ENCODE results near the gene FAM228A. TPM values are rescaled to one million over a fixed set of nuclear protein-coding genes. Genes with fewer than 3 reads are reported as not detected.
"Not testable (repeated sequence)": the region's sequence is repeated elsewhere in the genome, so short reads cannot be mapped to it uniquely, and the experiment has no call there.

FAM228A gene
- total RNA-seq, 8 experiments from 2014 or later, result 0.15 to 1.6 (median 0.98) TPM; not detected in 1

DNA sequence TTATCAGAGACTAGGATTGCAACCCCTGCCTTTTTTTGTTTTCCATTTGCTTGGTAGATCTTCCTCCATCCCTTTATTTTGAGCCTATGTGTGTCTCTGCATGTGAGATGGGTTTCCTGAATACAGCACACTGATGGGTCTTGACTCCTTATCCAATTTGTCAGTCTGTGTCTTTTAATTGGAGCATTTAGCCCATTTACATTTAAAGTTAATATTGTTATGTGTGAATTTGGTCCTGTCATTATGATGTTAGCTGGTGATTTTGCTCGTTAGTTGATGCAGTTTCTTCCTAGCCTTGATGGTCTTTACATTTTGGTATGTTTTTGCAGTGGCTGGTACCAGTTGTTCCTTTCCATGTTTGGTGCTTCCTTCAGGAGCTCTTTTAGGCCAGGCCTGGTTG lies 22.4 kb downstream of the FAM228A start:
- H3K4me1 ChIP-seq (replicated peaks in 1 of 2); ATAC-seq (replicated peaks in 6 of 8); H3K4me3 ChIP-seq; H3K27ac ChIP-seq: not testable (repeated sequence)
- in situ Hi-C loops (cut with MboI; ENCODE audit: low pct_unique_long_range_greater_than_20kb in 2 of 9, low sequenced_read_pairs in 9 of 9, unreplicated experiment in 9 of 9), result loop anchor here in 1 of 9 experiments (25.0 kb wide), 1 partner anchor 110 kb away; the partner anchor contains the start of genes SF3B6 and TP53I3
- 83% methylated on average over 1 of the region's 1 CpG; no CpG with 5 or more reads in 9 of the 10 experiments for WGBS, 10 experiments

- in situ Hi-C loops (cut with MboI; ENCODE audit: low pct_unique_long_range_greater_than_20kb in 2 of 9, low sequenced_read_pairs in 9 of 9, unreplicated experiment in 9 of 9), result loop anchor here in 1 of 9 experiments (25.0 kb wide), 1 partner anchor 113 kb away; the partner anchor contains the start of genes SF3B6 and TP53I3
- no peak overlapping the region for H3K27ac ChIP-seq
- no peak for ATAC-seq (replicated peaks in 6 of 8)
- 53 to 100% (median 84%) methylated on average over 2 to 10 of the region's 12 CpGs; no CpG with 5 or more reads in 2 of the 10 experiments for WGBS, 10 experiments
- H3K4me1 ChIP-seq (replicated peaks in 1 of 2), result no peaks in the 10 kb centered on the region
- H3K4me3 ChIP-seq, result no peak overlapping the region
Measured at GRCh38 chr2:24199968-24200590, 25.2 kb downstream of the FAM228A start.

DNA sequence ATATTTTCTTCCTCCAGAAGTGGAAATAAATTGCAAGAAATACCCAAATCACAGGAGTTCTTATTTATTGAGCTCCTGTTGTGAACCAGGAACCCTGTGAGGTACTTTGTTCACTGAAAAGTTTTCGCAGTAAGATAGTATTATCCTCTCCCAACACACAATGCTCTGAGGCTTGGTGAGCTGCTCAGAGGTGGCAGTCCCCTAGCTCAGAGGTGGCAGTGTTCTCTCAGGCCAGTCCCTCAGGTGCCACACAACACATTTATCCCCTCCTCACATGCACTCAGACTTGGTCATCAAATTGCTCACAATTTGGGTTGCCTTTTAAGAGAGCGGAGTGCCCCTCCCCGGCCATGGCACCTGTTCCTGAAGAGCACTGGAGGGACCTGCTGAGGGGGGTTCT lies 25.9 kb downstream of the FAM228A start:
- in situ Hi-C loops (cut with MboI; ENCODE audit: low pct_unique_long_range_greater_than_20kb in 2 of 9, low sequenced_read_pairs in 9 of 9, unreplicated experiment in 9 of 9), result no loop called here
- no peak for ATAC-seq (replicated peaks in 6 of 8)
- Histone ChIP-seq H3K4me1 (replicated peaks in 1 of 2) (no peaks in the 10 kb centered on the region), H3K4me3 (no peak overlapping the region), H3K27ac (no peak overlapping the region)
- 80 to 100% (median 100%) methylated on average over 1 of the region's 3 CpGs; no CpG with 5 or more reads in 7 of the 10 experiments for WGBS, 10 experiments

DNA sequence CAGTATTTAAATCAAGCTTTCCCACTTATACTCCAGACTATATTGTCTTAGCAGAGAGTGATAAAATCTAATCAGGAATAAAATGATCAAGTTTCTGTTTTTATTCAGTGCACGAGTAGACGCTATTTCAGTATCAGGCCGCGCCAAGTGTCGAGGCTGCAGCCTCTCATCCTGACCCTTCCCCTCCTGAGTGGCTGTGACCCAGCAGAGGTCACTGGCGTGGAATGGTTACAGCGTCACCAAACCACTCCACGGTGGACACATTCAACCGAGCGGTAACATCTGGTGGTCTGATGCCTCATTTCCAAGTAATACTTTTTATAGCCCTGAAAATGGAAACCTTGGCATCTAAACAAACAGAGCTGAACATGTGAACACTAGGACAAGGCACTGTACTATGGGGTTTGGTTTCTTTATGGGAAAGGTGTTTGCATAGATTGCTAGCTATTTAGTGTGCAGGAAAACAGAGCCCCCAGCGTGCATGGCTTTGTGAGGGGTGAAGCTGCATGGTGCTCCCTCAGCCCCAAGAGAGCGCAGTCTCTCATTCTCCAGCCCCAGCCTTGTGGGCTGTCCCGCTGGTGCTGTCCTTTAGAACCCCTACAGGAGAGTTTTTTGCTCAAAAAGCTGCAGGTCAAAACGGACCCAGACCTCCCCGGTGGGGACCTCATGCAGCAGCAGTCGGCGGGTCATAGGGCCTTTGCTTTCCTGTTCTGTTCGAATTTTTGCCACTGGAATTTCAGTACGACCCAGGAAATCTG lies 28.4 kb downstream of the FAM228A start:
- H3K4me1 ChIP-seq (replicated peaks in 1 of 2), result no peaks in the 10 kb centered on the region
- H3K4me3 ChIP-seq, result no peak overlapping the region
- in situ Hi-C loops (cut with MboI; ENCODE audit: low pct_unique_long_range_greater_than_20kb in 2 of 9, low sequenced_read_pairs in 9 of 9, unreplicated experiment in 9 of 9), result no loop called here
- 58 to 91% (median 83%) methylated on average over 3 to 16 of the region's 19 CpGs; no CpG with 5 or more reads in 1 of the 10 experiments for WGBS, 10 experiments
- H3K27ac ChIP-seq, result no peak overlapping the region
- ATAC-seq (replicated peaks in 6 of 8), result peak in 1 of 8 experiments; percentile 13

- in situ Hi-C loops (cut with MboI; ENCODE audit: low pct_unique_long_range_greater_than_20kb in 2 of 9, low sequenced_read_pairs in 9 of 9, unreplicated experiment in 9 of 9), result no loop called here
- no peak overlapping the region for H3K27ac ChIP-seq
Measured at GRCh38 chr2:24203787-24204150, 28.9 kb downstream of the FAM228A start.

DNA sequence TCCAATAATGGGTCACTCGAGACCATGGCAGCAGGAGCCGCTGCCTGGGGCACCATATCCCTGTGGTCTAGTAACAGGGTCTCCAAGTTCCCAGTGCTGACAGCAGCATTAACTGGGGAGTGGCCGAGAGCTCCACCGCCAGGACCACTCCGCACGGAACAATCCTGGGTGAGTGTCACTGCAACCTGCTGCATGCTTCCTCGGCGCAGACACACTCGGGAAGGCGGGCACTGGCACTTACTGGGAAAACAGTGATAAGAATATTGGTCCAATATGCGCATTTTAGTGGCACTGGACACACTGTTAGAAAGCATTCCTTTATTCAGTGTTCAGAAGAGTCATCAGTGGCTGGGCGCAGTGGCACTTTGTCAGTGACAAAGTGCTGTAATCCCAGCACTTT lies 29.7 kb downstream of the FAM228A start:
- H3K4me1 ChIP-seq (replicated peaks in 1 of 2), result no peaks in the 10 kb centered on the region
- 60 to 100% (median 95%) methylated on average over 1 to 6 of the region's 12 CpGs; no CpG with 5 or more reads in 5 of the 10 experiments for WGBS, 10 experiments
- in situ Hi-C loops (cut with MboI; ENCODE audit: low pct_unique_long_range_greater_than_20kb in 2 of 9, low sequenced_read_pairs in 9 of 9, unreplicated experiment in 9 of 9), result no loop called here
- no peak for ATAC-seq (replicated peaks in 6 of 8)
- no peak overlapping the region for H3K4me3 ChIP-seq
- H3K27ac ChIP-seq, result no peak overlapping the region

More at GRCh38 chr2:24203787-24204150, 28.9 kb downstream of the FAM228A start:
- Histone ChIP-seq H3K4me1 (replicated peaks in 1 of 2) (no peaks in the 10 kb centered on the region), H3K4me3 (no peak overlapping the region)
- ATAC-seq (replicated peaks in 6 of 8), result no peak
- WGBS, 10 experiments, result 80 to 100% (median 96%) methylated on average over 1 to 3 of the region's 5 CpGs; no CpG with 5 or more reads in 4 of the 10 experiments

GRCh38 chr2:24205131-24205530 lies 30.3 kb downstream of the FAM228A start:
- WGBS, 10 experiments, result 20 to 90% (median 80%) methylated on average over 1 to 3 of the region's 4 CpGs; no CpG with 5 or more reads in 5 of the 10 experiments
- in situ Hi-C loops (cut with MboI; ENCODE audit: low pct_unique_long_range_greater_than_20kb in 2 of 9, low sequenced_read_pairs in 9 of 9, unreplicated experiment in 9 of 9), result no loop called here

DNA sequence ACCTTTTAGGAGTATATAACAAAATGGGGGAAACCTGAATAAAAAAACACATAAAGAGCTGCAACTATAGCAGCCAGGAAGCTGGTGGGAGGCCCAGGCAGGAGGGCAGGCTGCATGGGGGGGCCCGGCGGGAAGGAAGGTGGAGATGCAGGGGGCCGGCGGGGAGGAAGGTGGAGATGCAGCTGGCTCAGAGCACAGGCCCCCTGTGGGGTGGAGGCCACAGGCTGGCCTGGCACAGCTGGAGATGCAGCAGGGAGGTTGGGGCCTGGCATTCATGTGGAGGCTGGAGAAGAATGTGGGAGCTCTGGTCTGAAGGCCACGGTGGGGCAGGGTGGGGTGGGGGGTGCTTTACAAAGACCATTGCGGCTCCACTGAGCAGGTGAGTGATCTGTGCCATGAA lies 31.4 kb downstream of the FAM228A start:
- no CpG with 5 or more reads among the region's 6 CpGs for WGBS, 10 experiments
- no peak for ATAC-seq (replicated peaks in 6 of 8)
- H3K27ac ChIP-seq, result no peak overlapping the region
- H3K4me3 ChIP-seq, result no peak overlapping the region
- in situ Hi-C loops (cut with MboI; ENCODE audit: low pct_unique_long_range_greater_than_20kb in 2 of 9, low sequenced_read_pairs in 9 of 9, unreplicated experiment in 9 of 9), result no loop called here
- H3K4me1 ChIP-seq (replicated peaks in 1 of 2), result no peaks in the 10 kb centered on the region

More at GRCh38 chr2:24205131-24205530, 30.3 kb downstream of the FAM228A start:
- Histone ChIP-seq H3K4me3 (no peak overlapping the region), H3K4me1 (replicated peaks in 1 of 2) (no peaks in the 10 kb centered on the region), H3K27ac (no peak overlapping the region)
- no peak for ATAC-seq (replicated peaks in 6 of 8)

GRCh38 chr2:24206714-24207113 lies 31.9 kb downstream of the FAM228A start:
- WGBS, 10 experiments, result 0 to 100% (median 80%) methylated on average over 1 to 6 of the region's 8 CpGs; no CpG with 5 or more reads in 3 of the 10 experiments
- Histone ChIP-seq H3K4me1 (replicated peaks in 1 of 2) (no peaks in the 10 kb centered on the region), H3K4me3 (no peak overlapping the region), H3K27ac (no peak overlapping the region)
- no peak for ATAC-seq (replicated peaks in 6 of 8)
- in situ Hi-C loops (cut with MboI; ENCODE audit: low pct_unique_long_range_greater_than_20kb in 2 of 9, low sequenced_read_pairs in 9 of 9, unreplicated experiment in 9 of 9), result no loop called here

DNA sequence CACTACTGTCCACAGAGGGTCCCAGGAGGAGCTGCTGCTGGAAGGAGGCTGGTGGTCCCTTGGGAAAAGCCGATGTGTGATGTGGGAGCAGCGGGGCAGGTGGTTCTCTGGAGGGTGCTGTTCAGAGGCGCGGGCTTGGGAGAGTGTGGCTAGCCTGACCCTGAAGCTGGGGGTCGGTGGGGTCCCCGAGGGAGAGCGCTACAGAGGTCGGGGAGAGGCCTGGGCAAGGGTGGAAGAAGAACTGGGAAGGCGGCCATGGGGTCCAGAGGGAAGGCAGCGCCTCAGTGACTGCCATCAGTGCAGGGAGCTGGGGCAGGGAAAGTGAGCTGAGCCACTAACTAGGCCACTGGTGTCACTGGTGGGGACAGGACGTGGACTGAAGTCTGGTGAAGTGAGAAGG lies 32.5 kb downstream of the FAM228A start:
- ATAC-seq (replicated peaks in 6 of 8), result no peak
- in situ Hi-C loops (cut with MboI; ENCODE audit: low pct_unique_long_range_greater_than_20kb in 2 of 9, low sequenced_read_pairs in 9 of 9, unreplicated experiment in 9 of 9), result no loop called here
- Histone ChIP-seq H3K4me3 (no peak overlapping the region), H3K4me1 (replicated peaks in 1 of 2) (no peaks in the 10 kb centered on the region), H3K27ac (no peak overlapping the region)
- WGBS, 10 experiments, result 83% methylated on average over 2 of the region's 11 CpGs; no CpG with 5 or more reads in 9 of the 10 experiments

- no peak overlapping the region for H3K4me3 ChIP-seq
Measured at GRCh38 chr2:24208490-24208889, 33.6 kb downstream of the FAM228A start.

DNA sequence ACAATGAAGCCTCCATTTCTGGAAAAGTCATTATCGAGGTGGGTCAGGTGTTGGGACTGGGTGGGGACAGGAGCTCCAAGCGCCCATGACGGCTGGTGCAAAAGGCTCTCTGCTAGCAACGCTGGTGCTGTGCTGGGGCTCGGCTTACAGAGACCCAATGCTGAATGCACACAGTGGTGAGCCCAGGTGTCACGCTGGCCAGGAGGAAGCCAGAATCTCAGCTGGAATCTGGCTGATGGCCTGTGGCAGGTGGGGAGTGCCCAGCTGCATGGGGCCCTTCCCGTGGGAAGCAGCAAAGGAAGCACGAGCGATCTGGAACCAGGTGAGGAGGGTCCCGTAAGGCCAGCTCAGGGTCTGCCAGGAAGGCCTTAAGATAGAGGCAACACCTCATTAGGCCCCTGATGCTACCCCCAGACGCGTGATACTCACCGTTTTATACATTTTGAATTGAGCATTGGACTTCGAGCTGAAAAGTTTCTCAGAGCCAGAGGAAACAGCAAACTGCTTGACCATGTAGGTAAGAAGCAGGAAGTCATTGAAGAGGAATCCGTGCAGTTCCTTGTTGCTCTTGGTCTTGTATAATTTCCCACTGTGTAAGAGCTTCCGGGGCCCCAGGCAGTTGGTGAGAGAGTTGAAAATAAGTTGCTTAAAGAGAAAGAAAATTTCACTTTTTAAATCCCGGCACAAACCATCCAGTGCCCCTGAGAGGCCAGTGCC lies 34.7 kb downstream of the FAM228A start:
- ATAC-seq (replicated peaks in 6 of 8), result no peak
- H3K4me1 ChIP-seq (replicated peaks in 1 of 2), result no peaks in the 10 kb centered on the region
- 17 to 95% (median 88%) methylated on average over 1 to 12 of the region's 17 CpGs; no CpG with 5 or more reads in 2 of the 10 experiments for WGBS, 10 experiments
- in situ Hi-C loops (cut with MboI; ENCODE audit: low pct_unique_long_range_greater_than_20kb in 2 of 9, low sequenced_read_pairs in 9 of 9, unreplicated experiment in 9 of 9), result no loop called here
- H3K4me3 ChIP-seq, result no peak overlapping the region
- no peak overlapping the region for H3K27ac ChIP-seq

More at GRCh38 chr2:24208490-24208889, 33.6 kb downstream of the FAM228A start:
- ATAC-seq (replicated peaks in 6 of 8), result no peak
- 76 to 100% (median 93%) methylated on average over 1 to 6 of the region's 16 CpGs; no CpG with 5 or more reads in 6 of the 10 experiments for WGBS, 10 experiments
- in situ Hi-C loops (cut with MboI; ENCODE audit: low pct_unique_long_range_greater_than_20kb in 2 of 9, low sequenced_read_pairs in 9 of 9, unreplicated experiment in 9 of 9), result no loop called here
- no peak overlapping the region for H3K27ac ChIP-seq
- H3K4me1 ChIP-seq (replicated peaks in 1 of 2), result no peaks in the 10 kb centered on the region

GRCh38 chr2:24210106-24210455 lies 35.2 kb downstream of the FAM228A start:
- no peak overlapping the region for H3K27ac ChIP-seq
- no peak overlapping the region for H3K4me3 ChIP-seq
- WGBS, 10 experiments, result 92 to 100% (median 100%) methylated on average over 1 to 2 of the region's 2 CpGs; no CpG with 5 or more reads in 5 of the 10 experiments
- no peak for ATAC-seq (replicated peaks in 6 of 8)
- in situ Hi-C loops (cut with MboI; ENCODE audit: low pct_unique_long_range_greater_than_20kb in 2 of 9, low sequenced_read_pairs in 9 of 9, unreplicated experiment in 9 of 9), result no loop called here
- H3K4me1 ChIP-seq (replicated peaks in 1 of 2), result no peaks in the 10 kb centered on the region
